Upper lobe of left lung (tissue), 6 donors: ENCODE measurements around the gene NPTN. TPM values are rescaled to one million over a fixed set of nuclear protein-coding genes. Genes with fewer than 3 reads are reported as not detected.

ENCODE experiments used
- ATAC-seq, 2 donors: fragments of 200-7000 bp; cut with Tn5 transposase; one replicate each; pipeline ENCODE4 v1.9.1; 2022; ENCODE audit warnings: mild to moderate bottlenecking in 2 of 2, moderate library complexity in 2 of 2; ENCODE audit not compliant: low FRiP score in 2 of 2
- DNase-seq, 2 donors: peaks; one replicate each; pipeline ENCODE4 v3.0.0-alpha.2; 2019 to 2020
- H3K27ac ChIP-seq, 4 donors: fragments of 200-600 bp; sonication (generic); one replicate each; pipeline ENCODE4 v1.5.1; 2016 to 2019
- H3K27me3 ChIP-seq, 4 donors: fragments of 200-600 bp; sonication (generic); one replicate each; pipeline ENCODE4 v1.5.1; 2017 to 2019
- H3K36me3 ChIP-seq, 4 donors: fragments of 200-600 bp; sonication (generic); one replicate each; pipeline ENCODE4 v1.5.1; 2016 to 2019
- H3K4me1 ChIP-seq, 4 donors: fragments of 200-600 bp; sonication (generic); one replicate each; pipeline ENCODE4 v1.5.1; 2018 to 2019
- H3K4me3 ChIP-seq, 4 donors: fragments of 200-600 bp; sonication (generic); one replicate each; pipeline ENCODE4 v1.5.1; 2017 to 2019; ENCODE audit warnings: mild to moderate bottlenecking in 2 of 4, moderate library complexity in 1 of 4
- H3K9me3 ChIP-seq, 4 donors: fragments of 200-600 bp; sonication (generic); one replicate each; pipeline ENCODE4 v1.5.1; 2018 to 2019
- CTCF ChIP-seq, 6 experiments: fragments of 450-650 bp in 4 of 6; fragments of 200-600 bp in 2 of 6; sonication (generic) in 2 of 6; IDR thresholded peaks; one replicate each; pipeline ENCODE4 v1.5.1; 2016 to 2019; ENCODE audit warnings: antibody characterized with exemption in 6 of 6
- EP300 ChIP-seq, 4 donors: sonication (generic); formaldehyde crosslinking; IDR thresholded peaks; one replicate each; pipeline ENCODE4 v1.5.1; 2017; ENCODE audit warnings: antibody characterized with exemption in 4 of 4, control low read depth in 2 of 4
- POLR2A ChIP-seq, 4 donors: fragments of 450-650 bp; IDR thresholded peaks; one replicate each; pipeline ENCODE4 v1.5.1; 2016 to 2017; ENCODE audit warnings: antibody characterized with exemption in 4 of 4, mild to moderate bottlenecking in 2 of 4
- POLR2AphosphoS5 ChIP-seq, 2 donors: sonication (generic); formaldehyde crosslinking; IDR thresholded peaks; one replicate each; pipeline ENCODE4 v1.5.1; 2017; ENCODE audit warnings: antibody characterized with exemption in 2 of 2
- WGBS, 2 donors: methylation state at CpG; one replicate each; pipeline ENCODE4 v1.1.5; 2017 to 2018; 5-methylcytosine and 5-hydroxymethylcytosine counted together
- total RNA-seq, 6 donors: library from RNA; depleted of rRNA in 4 of 6; stranded (reverse); fragments of >200 nt in 4 of 6; gene quantifications; one replicate each; pipeline versions ENCODE4 v1.1.0 to v1.2.1, GENCODE V29; 2016 to 2021
- donor health status: DM: no; HTN: no; CAD: no; lungs with moderate emphysema.
- donor health status: DM: no; HTN: yes; CAD: no; lungs with severe emphysema.

The NPTN gene
- total RNA-seq, 6 donors from 2014 or later: 70.2 to 151 (median 108) TPM

GRCh38 chr15:73608475-73608874 is 24.7 kb downstream of the NPTN start:
- Histone ChIP-seq H3K4me3 (no peak overlapping the region), H3K4me1 (peaks cover 23 to 48% (median 32%) of the 10 kb centered on the region in 4 donors), H3K9me3 (no peaks in the 10 kb centered on the region), H3K27me3 (no peaks in the 10 kb centered on the region), H3K36me3 (no peaks in the 10 kb centered on the region), H3K27ac (no peak overlapping the region)
- TF ChIP-seq CTCF (IDR thresholded peaks at IDR 0.05) (no peak), EP300 (IDR thresholded peaks at IDR 0.05) (no peak), POLR2AphosphoS5 (IDR thresholded peaks at IDR 0.05) (no peak), POLR2A (IDR thresholded peaks at IDR 0.05) (no peak)
- DNase-seq (no peak), ATAC-seq (no peak)
- WGBS, 2 donors: 60 to 75% methylated on average over 1 of the region's 1 CpG

- Histone ChIP-seq H3K27me3 (no peaks in the 10 kb centered on the region), H3K4me1 (peaks cover 29 to 54% (median 37%) of the 10 kb centered on the region in 4 donors), H3K27ac (no peak overlapping the region), H3K4me3 (no peak overlapping the region), H3K9me3 (no peaks in the 10 kb centered on the region), H3K36me3 (no peaks in the 10 kb centered on the region)
- no peak for ATAC-seq
- DNase-seq: no peak
- WGBS, 2 donors: 50 to 52% methylated on average over 1 of the region's 1 CpG
- no peak for TF ChIP-seq POLR2AphosphoS5 (IDR thresholded peaks at IDR 0.05)
- no peak for TF ChIP-seq POLR2A (IDR thresholded peaks at IDR 0.05)
- no peak for TF ChIP-seq EP300 (IDR thresholded peaks at IDR 0.05)
- TF ChIP-seq CTCF (IDR thresholded peaks at IDR 0.05): no peak
Measured at GRCh38 chr15:73607843-73608242, 25.3 kb downstream of the NPTN start.

DNA sequence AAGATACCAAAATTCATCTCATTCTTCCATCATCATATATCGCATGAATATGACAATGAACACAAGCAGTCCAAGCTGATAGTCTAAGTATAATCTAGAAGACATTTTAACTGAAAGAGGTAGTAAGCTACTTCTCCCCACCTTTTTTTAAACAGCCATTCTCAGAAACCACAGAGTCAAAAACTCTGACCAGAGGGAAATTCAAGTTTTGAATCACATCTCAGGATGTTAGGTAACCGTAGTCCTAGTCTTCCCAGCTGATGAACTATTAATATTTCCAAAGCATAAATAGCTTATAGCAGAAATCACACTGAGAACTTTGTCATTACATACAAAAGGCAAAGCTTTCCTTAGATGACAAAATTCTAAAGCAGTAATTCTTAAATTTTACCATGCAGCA is 25.8 kb downstream of the NPTN start:
- TF ChIP-seq POLR2AphosphoS5 (IDR thresholded peaks at IDR 0.05): no peak

GRCh38 chr15:73605759-73606436 is 27.3 kb downstream of the NPTN start:
- no peak for DNase-seq
- TF ChIP-seq EP300 (IDR thresholded peaks at IDR 0.05) (no peak), POLR2AphosphoS5 (IDR thresholded peaks at IDR 0.05) (no peak), POLR2A (IDR thresholded peaks at IDR 0.05) (no peak), CTCF (IDR thresholded peaks at IDR 0.05) (no peak)
- Histone ChIP-seq H3K27ac (no peak overlapping the region), H3K4me1 (peaks cover 48 to 73% (median 53%) of the 10 kb centered on the region in 4 donors), H3K36me3 (no peaks in the 10 kb centered on the region), H3K4me3 (no peak overlapping the region), H3K27me3 (no peaks in the 10 kb centered on the region), H3K9me3 (no peaks in the 10 kb centered on the region)
- 96% methylated on average over 5 of the region's 5 CpGs for WGBS, 2 donors
- ATAC-seq: no peak

More for the DNA sequence above, 25.8 kb downstream of the NPTN start:
- no peak for ATAC-seq
- 68 to 78% methylated on average over 2 of the region's 2 CpGs for WGBS, 2 donors
- peaks cover 33 to 58% (median 40%) of the 10 kb centered on the region in 4 donors for H3K4me1 ChIP-seq
- H3K27ac ChIP-seq: no peak overlapping the region
- H3K36me3 ChIP-seq: no peaks in the 10 kb centered on the region
- no peaks in the 10 kb centered on the region for H3K9me3 ChIP-seq
- no peaks in the 10 kb centered on the region for H3K27me3 ChIP-seq
- no peak overlapping the region for H3K4me3 ChIP-seq
- DNase-seq: no peak

DNA sequence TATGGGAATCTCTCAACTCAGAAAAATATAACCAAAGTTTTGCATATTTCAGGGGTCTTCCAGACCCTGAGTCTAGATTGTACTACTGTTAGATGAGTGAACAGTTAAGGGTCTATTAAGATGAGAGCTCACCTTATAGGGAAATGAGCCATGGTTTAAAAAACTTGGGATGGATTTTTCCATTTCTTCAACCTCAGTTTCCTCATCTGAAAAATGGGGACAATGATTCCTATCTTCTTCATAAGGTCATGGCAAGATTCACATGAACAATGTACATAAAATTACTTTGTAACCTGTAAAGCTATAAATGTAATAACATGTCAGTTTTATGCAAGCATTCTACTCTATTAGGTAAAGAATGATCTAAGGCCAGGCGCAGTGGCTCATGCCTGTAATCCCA is 28.7 kb downstream of the NPTN start:
- H3K27ac ChIP-seq: no peak overlapping the region
- WGBS, 2 donors: 100% methylated on average over 1 of the region's 1 CpG
- TF ChIP-seq EP300 (IDR thresholded peaks at IDR 0.05) (no peak), POLR2AphosphoS5 (IDR thresholded peaks at IDR 0.05) (no peak), POLR2A (IDR thresholded peaks at IDR 0.05) (no peak), CTCF (IDR thresholded peaks at IDR 0.05) (no peak)
- no peaks in the 10 kb centered on the region for H3K9me3 ChIP-seq
- DNase-seq: no peak
- no peaks in the 10 kb centered on the region for H3K27me3 ChIP-seq
- no peak for ATAC-seq
- H3K36me3 ChIP-seq: no peaks in the 10 kb centered on the region
- peaks cover 49 to 78% (median 65%) of the 10 kb centered on the region in 4 donors for H3K4me1 ChIP-seq
- H3K4me3 ChIP-seq: no peak overlapping the region
